Endodermal cell (in vitro differentiated cells): ENCODE measurements around the gene SLTM. TPM values are rescaled to one million over a fixed set of nuclear protein-coding genes. Genes with fewer than 3 reads are reported as not detected.
"Not testable (repeated sequence)": the region's sequence is repeated elsewhere in the genome, so short reads cannot be mapped to it uniquely, and the experiment has no call there.

Experiments
- DNase-seq: peaks from one replicate; pipeline ENCODE4 v3.0.0-alpha.2; 2017
- H3K27ac ChIP-seq: 2 replicates; pipeline ENCODE4 v1.5.1; 2013; ENCODE audit warnings: mild to moderate bottlenecking, low read depth, low read length, moderate library complexity
- H3K27me3 ChIP-seq: 2 replicates; pipeline ENCODE4 v1.6.1; 2013; ENCODE audit warnings: mild to moderate bottlenecking, low read length, moderate library complexity; ENCODE audit not compliant: insufficient read depth, control insufficient read depth, poor library complexity, severe bottlenecking
- H3K36me3 ChIP-seq: 2 replicates; pipeline ENCODE4 v1.7.0; 2013; ENCODE audit warnings: mild to moderate bottlenecking, low read length, moderate library complexity; ENCODE audit not compliant: control insufficient read depth, insufficient read depth
- H3K4me1 ChIP-seq: one replicate; pipeline ENCODE4 v1.7.0; 2013; ENCODE audit warnings: low read length; ENCODE audit not compliant: control insufficient read depth, insufficient read depth
- H3K4me3 ChIP-seq: 2 replicates; pipeline ENCODE4 v1.5.1; 2013; ENCODE audit warnings: mild to moderate bottlenecking, low read length, moderate library complexity
- H3K9ac ChIP-seq: 2 replicates; pipeline ENCODE4 v1.6.1; 2013; ENCODE audit warnings: mild to moderate bottlenecking, low read length, moderate library complexity; ENCODE audit not compliant: poor library complexity, severe bottlenecking; ENCODE audit errors: extremely low read depth
- H3K9me3 ChIP-seq: 2 replicates; pipeline ENCODE4 v1.6.1; 2013; ENCODE audit warnings: mild to moderate bottlenecking, low read length, moderate library complexity; ENCODE audit not compliant: control insufficient read depth
- H3K27ac Mint-ChIP-seq: 2 replicates; pipeline ENCODE4 v1.8.0; 2020; ENCODE audit warnings: mixed read lengths
- H3K27me3 Mint-ChIP-seq: 2 replicates; pipeline ENCODE4 v1.8.0; 2021; ENCODE audit warnings: mild to moderate bottlenecking, mixed read lengths; ENCODE audit not compliant: insufficient read depth
- H3K36me3 Mint-ChIP-seq: 2 replicates; pipeline ENCODE4 v1.8.0; 2020; ENCODE audit warnings: low read depth, mixed read lengths
- H3K4me1 Mint-ChIP-seq: 2 replicates; pipeline ENCODE4 v1.8.0; 2020; ENCODE audit warnings: mixed read lengths
- H3K4me3 Mint-ChIP-seq: 2 replicates; pipeline ENCODE4 v1.8.0; 2020; ENCODE audit warnings: mild to moderate bottlenecking, moderate library complexity, mixed read lengths
- H3K9me3 Mint-ChIP-seq: 2 replicates; pipeline ENCODE4 v1.8.0; 2020; ENCODE audit warnings: mild to moderate bottlenecking, mixed read lengths
- CTCF ChIP-seq: fragments of 200-600 bp; sonication (generic); conservative IDR thresholded peaks from 2 replicates; pipeline ENCODE4 v1.5.0; 2021; ENCODE audit warnings: antibody characterized with exemption, mild to moderate bottlenecking
- WGBS, 2 experiments: methylation state at CpG; one replicate each; pipeline versions ENCODE4 v1.1.5 to v1.1.7; 2013; ENCODE audit warnings: missing lambda C conversion rate in 2 of 2, mixed read lengths in 1 of 2; ENCODE audit not compliant: insufficient coverage in 1 of 2, insufficient read length in 1 of 2; 5-methylcytosine and 5-hydroxymethylcytosine counted together
- total RNA-seq, 2 donors: library from RNA; stranded (reverse); fragmentation: NEBNext Ultra II Directional in 1 of 2; extraction: Animal tissue kit (Norgen Biotek cat#: 25700) in 1 of 2; gene quantifications; 2 replicates in 1 of 2; 3 replicates in 1 of 2; pipeline ENCODE4 v1.2.1, GENCODE V29; 2021

The SLTM gene
- total RNA-seq, 2 donors from 2014 or later, result 77.1 to 96.8 TPM

DNA sequence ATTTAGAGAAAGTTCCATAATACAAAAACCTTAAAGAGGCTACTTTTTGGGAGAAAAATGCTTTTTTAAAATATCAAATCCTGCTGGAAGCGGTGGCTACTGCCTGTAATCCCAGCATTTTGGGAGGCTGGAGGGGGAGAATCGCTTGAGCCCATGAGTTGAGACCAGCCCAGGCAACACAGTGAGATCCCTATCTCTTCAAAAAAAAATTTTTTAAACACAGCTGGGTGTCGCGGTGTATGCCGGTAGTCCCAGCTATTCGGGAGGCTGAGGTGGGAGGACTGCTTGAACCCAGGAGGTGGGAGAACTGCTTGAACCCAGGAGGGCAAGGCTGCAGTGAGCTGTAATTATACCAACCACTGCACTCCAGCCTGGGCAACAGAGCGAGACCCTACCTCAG lies 14.2 kb downstream of the SLTM start:
- H3K4me1 Mint-ChIP-seq, result peaks cover 14% of the 10 kb centered on the region
- no peak for DNase-seq
- H3K36me3 Mint-ChIP-seq, result peaks cover 50% of the 10 kb centered on the region
- no peak overlapping the region for H3K27ac Mint-ChIP-seq
- no peak for TF ChIP-seq CTCF
- Histone ChIP-seq H3K9ac (no peak overlapping the region), H3K4me1 (no peaks in the 10 kb centered on the region), H3K27me3 (no peaks in the 10 kb centered on the region), H3K9me3 (no peaks in the 10 kb centered on the region), H3K4me3 (no peak overlapping the region), H3K27ac (no peak overlapping the region), H3K36me3 (peaks cover 53% of the 10 kb centered on the region)
- 95 to 97% methylated on average over 6 to 7 of the region's 7 CpGs for WGBS, 2 experiments
- no peaks in the 10 kb centered on the region for H3K9me3 Mint-ChIP-seq
- no peak overlapping the region for H3K4me3 Mint-ChIP-seq
- no peaks in the 10 kb centered on the region for H3K27me3 Mint-ChIP-seq

DNA sequence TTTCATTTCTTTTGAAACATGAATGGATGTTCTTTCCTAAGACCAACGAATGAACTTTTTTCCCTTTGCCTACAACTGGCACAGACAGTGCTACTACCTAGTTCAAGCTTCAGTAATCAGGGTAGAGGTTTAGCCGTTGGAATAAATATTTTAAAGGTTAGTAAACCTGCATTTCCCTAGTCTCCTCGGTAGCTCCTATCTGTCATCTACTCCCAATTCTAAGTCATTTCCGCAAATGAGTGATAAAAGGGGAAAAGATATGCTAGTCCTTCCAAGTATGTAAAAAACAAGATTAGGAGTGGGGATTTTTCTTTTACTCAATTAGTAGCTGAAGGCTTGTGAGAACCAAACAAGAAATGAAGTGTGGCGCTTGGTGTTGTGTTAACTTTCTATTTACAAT lies 15.2 kb downstream of the SLTM start:
- no peaks in the 10 kb centered on the region for H3K27me3 ChIP-seq
- no peak overlapping the region for H3K9ac ChIP-seq
- no peak overlapping the region for H3K27ac ChIP-seq
- no peak for DNase-seq
- WGBS, 2 experiments, result 76 to 87% methylated on average over 3 to 4 of the region's 5 CpGs
- Mint-ChIP-seq H3K27ac (peak overlapping the region; percentile 66), H3K4me1 (peaks cover 14% of the 10 kb centered on the region), H3K9me3 (no peaks in the 10 kb centered on the region), H3K36me3 (peaks cover 52% of the 10 kb centered on the region), H3K4me3 (no peak overlapping the region), H3K27me3 (no peaks in the 10 kb centered on the region)
- H3K36me3 ChIP-seq, result peaks cover 60% of the 10 kb centered on the region
- no peaks in the 10 kb centered on the region for H3K9me3 ChIP-seq
- no peaks in the 10 kb centered on the region for H3K4me1 ChIP-seq
- no peak for TF ChIP-seq CTCF
- no peak overlapping the region for H3K4me3 ChIP-seq

DNA sequence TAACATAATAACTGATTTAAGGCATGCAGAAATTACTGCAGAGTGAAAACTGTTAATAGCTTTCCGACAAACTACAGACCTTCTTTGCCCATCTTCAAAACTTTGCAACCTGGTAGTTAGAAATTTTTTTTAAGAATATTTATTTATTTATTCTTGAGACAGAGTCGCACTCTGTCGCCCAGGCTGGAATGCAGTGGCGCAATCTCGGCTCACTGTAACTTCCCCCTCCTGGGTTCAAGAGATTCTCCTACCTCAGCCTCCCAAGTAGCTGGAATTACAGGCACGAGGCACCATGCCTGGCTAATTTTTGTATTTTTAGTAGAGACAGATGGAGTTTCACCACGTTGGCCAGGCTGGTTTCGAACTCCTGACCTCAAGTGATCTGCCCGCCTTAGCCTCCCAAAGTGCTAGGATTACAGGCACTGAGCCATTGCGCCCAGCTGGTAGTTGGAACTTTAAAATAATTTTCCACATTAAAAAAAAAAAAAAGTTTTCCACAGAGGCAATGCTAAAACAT lies 15.8 kb downstream of the SLTM start:
- H3K27me3 Mint-ChIP-seq, H3K27me3 ChIP-seq, H3K9me3 ChIP-seq, H3K27ac ChIP-seq, H3K4me3 ChIP-seq, H3K27ac Mint-ChIP-seq, H3K4me3 Mint-ChIP-seq, DNase-seq, H3K9ac ChIP-seq, H3K9me3 Mint-ChIP-seq, H3K4me1 ChIP-seq: not testable (repeated sequence)
- H3K36me3 ChIP-seq, result peaks cover 61% of the 10 kb centered on the region
- Mint-ChIP-seq H3K36me3 (peaks cover 52% of the 10 kb centered on the region), H3K4me1 (peaks cover 14% of the 10 kb centered on the region)
- WGBS, 2 experiments, result 93 to 98% methylated on average over 8 to 10 of the region's 10 CpGs

DNA sequence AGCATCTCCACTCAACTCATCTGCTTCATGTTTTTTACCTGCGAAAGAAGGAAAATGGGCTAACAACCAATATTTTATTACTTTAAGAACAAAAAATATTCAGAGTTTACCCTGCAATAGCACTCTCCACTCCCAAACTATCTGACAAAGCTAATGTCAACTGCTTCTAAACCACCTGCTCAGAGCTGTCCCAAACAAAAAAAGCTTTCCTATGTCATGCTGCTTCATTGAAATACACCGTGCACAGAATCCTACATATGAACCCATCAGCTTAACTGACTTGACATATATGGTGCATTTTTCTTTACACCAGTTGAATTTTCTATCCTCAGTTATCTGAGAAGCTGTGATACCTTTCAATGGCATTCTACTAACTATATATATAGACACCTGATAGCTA lies 16.5 kb downstream of the SLTM start:
- H3K27ac Mint-ChIP-seq, result no peak overlapping the region
- peaks cover 59% of the 10 kb centered on the region for H3K36me3 Mint-ChIP-seq
- Histone ChIP-seq H3K9ac (no peak overlapping the region), H3K4me3 (no peak overlapping the region), H3K27ac (no peak overlapping the region), H3K36me3 (peaks cover 65% of the 10 kb centered on the region), H3K27me3 (no peaks in the 10 kb centered on the region), H3K9me3 (no peaks in the 10 kb centered on the region), H3K4me1 (no peaks in the 10 kb centered on the region)
- no peaks in the 10 kb centered on the region for H3K27me3 Mint-ChIP-seq
- 95 to 100% methylated on average over 2 of the region's 2 CpGs for WGBS, 2 experiments
- peaks cover 14% of the 10 kb centered on the region for H3K4me1 Mint-ChIP-seq
- no peak for TF ChIP-seq CTCF
- DNase-seq, result no peak
- no peak overlapping the region for H3K4me3 Mint-ChIP-seq
- no peaks in the 10 kb centered on the region for H3K9me3 Mint-ChIP-seq
